Iris pigment epithelial cell (primary cell): Measurements from ENCODE around the gene SRSF6.
"Not testable (repeated sequence)": the region's sequence is repeated elsewhere in the genome, so short reads cannot be mapped to it uniquely, and the experiment has no call there.

Experiments used
- DNase-seq: peaks from one replicate; pipeline ENCODE4 v3.0.0-alpha.2; 2011; ENCODE audit warnings: low read depth

Gene SRSF6

DNA sequence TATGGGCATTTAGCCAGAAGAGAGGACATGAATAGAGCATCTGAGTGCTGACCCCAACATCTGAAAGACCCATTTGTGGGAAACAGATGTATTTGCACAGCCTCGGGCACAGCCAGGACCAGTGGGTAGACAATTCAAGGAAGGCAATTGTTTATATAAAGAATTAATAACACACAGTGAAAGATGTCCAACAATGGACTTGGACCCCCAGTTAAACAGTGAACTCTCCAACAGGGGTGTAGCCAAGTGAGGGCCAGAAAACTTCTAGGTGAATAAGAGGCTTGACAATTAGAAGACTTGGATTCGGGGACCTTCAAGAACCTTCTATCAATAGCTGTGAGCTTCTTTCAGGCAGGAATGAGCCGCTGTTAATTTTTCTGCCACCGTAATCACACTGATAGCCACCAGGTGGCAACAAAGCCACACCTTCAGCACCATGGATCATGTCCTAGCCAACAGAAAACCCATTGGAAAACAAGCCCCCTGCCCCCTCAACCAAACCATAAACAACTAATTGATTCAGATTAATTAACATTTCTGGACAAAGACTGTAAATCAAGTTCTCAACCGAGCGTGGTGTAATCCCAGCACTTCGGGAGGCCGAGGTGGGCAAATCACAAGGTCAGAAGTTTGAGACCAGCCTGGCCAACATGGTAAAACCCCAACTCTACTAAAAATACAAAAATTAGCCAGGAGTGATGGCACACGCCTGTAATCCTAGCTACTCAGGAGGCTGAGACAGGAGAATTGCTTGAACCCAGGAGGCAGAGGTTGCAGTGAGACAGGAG, 8.8 kb upstream of the SRSF6 start:
- peak; percentile 38 for DNase-seq

GRCh38 chr20:43450841-43451799, 6.6 kb upstream of the SRSF6 start:
- DNase-seq, result no peak

- DNase-seq, result no peak
These were observed 5.1 kb upstream of the SRSF6 start for GRCh38 chr20:43452404-43453126.

- DNase-seq, result not testable (repeated sequence)
These were observed 1.4 kb upstream of the SRSF6 start for GRCh38 chr20:43456252-43456651.

DNA sequence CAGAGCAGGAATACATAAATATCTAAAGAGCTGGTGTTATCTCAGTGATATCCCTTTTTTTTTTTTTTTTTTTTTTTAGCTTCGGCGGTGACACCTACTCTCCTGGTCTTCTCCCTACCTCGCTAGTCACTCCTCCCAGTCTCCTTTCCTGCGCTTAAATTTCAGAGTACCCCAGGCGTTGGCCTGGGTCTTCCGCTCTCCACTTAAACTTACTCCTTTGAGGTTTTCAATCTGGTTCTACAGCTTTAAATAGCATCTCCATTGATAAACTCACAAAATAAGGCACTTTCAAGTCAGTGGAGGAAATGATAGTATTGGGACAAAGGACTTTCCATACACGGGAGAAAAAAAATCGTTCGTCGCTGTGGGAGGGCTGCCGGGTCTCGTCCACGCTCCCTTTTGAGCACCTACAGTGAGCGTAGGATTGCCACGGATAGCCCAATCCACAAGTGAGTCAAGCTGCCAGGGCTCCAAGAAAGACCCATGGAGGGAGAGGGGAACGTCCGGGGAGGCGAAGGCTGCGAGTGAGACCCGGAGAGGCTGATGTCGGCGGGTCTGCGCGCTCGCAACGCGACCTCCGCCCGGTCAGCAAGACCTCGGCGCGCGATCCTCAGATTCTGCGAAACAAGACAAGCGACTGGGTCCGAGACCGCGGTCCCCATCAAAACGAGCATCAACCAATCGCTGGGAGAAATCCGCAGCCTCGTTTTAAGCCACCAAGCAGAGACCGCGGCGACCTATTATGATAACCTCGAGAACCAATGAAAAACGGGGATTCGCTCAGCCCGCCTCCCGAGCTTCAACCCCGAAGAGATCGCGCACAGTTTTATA, 672 bp upstream of the SRSF6 start:
- DNase-seq, result peak; percentile 96

DNA sequence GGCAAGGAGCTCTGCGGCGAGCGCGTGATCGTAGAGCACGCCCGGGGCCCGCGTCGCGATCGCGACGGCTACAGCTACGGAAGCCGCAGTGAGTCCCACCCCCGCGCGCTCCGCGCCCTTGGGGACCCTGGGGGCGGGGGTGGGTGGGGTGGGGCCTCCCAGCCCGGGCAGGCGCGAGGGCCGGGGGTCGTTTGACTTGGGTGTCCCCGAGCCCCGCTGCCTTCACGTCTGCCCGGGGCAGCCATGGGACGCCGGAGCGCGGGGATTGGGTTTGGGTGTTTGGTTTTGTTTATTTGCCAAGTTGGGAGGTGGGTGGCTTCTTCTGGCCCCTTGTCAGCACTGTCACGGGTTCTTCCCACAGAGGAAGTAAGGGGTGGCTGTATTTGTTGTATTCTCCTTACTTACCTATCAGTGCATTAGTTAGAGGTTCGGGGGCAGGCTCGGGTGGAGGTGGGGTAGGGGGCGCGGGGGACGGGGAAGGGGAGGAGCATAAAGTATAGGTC, 777 bp downstream of the SRSF6 start:
- DNase-seq, result no peak

DNA sequence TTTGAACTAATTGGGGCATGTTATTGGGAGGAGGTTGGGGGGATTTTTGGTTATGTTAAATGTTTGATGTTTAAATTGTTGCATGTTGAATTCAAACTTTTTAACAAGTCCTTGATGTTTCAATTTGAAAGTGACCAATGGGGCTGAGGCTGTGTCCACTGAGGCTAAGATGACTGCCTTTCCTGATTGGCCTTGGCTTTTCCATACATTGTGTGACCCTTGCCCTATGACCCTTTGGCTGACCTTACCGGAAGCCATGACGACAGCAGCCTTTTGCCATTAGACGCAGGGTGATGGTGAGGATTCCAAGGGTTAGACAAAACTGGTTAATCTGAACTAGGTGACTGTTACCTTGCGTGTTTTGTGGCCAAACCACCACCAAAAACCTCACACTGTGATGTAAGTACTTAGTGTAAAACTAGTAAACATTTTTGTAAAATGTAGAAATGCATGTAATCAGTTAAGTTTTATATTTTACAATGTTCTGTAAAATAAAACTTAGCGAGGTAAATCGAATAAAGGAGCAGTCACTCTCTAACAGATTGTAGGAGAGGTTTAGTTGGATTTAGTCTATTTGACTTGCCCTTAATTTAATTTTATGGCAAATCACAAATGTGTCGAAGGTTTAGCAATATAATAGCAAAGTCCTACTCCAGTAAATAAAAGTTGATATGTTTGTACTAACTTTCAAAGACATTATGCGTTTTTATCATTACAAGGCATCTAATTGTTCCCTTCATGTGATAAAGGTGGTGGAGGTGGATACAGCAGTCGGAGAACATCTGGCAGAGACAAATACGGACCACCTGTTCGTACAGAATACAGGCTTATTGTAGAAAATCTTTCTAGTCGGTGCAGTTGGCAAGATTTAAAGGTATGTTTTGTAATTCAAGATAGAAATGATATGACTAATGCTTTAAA, 1.6 kb downstream of the SRSF6 start:
- no peak for DNase-seq

GRCh38 chr20:43460172-43460829, 2.6 kb downstream of the SRSF6 start:
- no peak for DNase-seq

- DNase-seq, result no peak
These were observed 3.1 kb downstream of the SRSF6 start for GRCh38 chr20:43460830-43461200.

- no peak for DNase-seq
These were observed 4.4 kb downstream of the SRSF6 start for GRCh38 chr20:43461894-43462659.

GRCh38 chr20:43462660-43463526, 5.2 kb downstream of the SRSF6 start:
- DNase-seq, result no peak

- DNase-seq, result no peak
These were observed 6.0 kb downstream of the SRSF6 start for GRCh38 chr20:43463527-43464218.

DNA sequence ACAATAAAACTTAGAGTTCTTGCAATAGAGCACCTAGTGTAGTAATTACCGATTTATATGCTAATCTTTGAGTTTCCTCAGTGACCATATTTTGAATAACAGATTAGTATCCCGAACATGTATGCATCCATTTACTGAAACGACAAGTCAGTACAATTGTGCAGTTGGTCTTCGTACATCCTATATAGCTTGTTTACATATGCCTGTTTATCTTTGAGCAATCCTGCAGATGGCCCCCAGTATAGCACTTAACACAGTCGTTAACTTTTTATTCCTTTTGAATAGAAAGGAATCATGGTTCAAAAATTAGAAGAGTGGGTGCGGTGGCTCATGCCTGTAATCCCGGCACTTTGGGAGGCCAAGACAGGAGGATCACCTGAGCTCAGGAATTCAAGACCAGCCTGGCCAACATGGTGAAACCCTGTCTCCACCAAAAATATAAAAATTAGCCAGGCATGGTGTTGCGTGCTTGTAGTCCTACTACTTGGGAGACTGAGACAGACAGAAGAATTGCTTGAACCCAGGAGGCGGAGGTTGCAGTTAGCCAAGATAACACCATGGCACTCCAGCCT, 6.6 kb downstream of the SRSF6 start:
- DNase-seq, result no peak

- no peak for DNase-seq
These were observed 7.9 kb downstream of the SRSF6 start for GRCh38 chr20:43465625-43465943.

DNA sequence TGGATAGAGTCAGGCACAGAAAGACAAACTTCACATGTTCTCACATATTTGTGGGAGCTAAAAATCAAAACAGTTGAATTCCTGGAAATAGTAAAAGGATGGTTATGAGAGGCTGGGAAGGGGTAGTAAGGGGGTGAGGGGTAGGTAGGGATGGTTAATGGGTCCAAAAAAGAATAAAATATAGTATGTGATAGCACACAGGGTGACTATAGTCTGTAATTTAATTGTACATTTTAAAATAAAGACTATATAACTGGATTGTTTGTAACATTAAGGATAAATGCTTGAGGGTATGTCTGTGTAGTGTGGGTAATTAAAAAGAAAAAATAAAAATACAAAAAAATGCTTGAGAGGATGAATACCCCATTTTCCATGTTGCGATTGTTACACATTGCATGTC, 9.9 kb downstream of the SRSF6 start:
- no peak for DNase-seq

- DNase-seq, result no peak
These were observed 15.1 kb downstream of the SRSF6 start for GRCh38 chr20:43472671-43473380.

DNA sequence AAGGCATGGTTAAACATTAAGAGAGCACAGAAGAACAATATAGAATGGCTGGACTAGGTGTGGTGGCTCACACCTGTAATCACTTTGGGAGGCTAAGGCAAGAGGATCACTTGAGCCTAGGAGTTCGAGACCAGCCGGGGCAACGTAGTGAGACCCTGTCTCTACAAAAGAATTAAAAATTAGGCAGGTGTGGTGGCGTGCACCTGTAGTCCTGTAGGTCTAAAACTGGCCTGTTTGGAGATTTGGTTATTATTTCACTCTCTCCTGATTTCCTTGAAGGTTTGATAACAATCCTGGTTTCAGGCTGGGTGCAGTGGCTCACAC, 15.6 kb downstream of the SRSF6 start:
- DNase-seq, result no peak
